Cardiac septum (tissue), 1 donor: ENCODE results near the gene MAML3. TPM values are rescaled to one million over a fixed set of nuclear protein-coding genes. Genes with fewer than 3 reads are reported as not detected.

ENCODE experiments used
- DNase-seq: peaks from one replicate; pipeline ENCODE4 v3.0.0-alpha.2; 2020; ENCODE audit warnings: low spot score
- intact Hi-C: fragments of 100-400 bp; cut with DNase I; formaldehyde crosslinking; loops from one replicate; pipeline ENCODE4 v1.14.0; 2022
- total RNA-seq: library from RNA; stranded (reverse); fragmentation: NEBNext Ultra II Directional; extraction: Animal tissue kit (Norgen Biotek cat#: 25700); gene quantifications from one replicate; pipeline ENCODE4 v1.2.1, GENCODE V29; 2021
- donor health status: DM: no; HTN: no; CAD: no.

MAML3 gene
- total RNA-seq, 1 donor from 2014 or later = 4.1 TPM

DNA sequence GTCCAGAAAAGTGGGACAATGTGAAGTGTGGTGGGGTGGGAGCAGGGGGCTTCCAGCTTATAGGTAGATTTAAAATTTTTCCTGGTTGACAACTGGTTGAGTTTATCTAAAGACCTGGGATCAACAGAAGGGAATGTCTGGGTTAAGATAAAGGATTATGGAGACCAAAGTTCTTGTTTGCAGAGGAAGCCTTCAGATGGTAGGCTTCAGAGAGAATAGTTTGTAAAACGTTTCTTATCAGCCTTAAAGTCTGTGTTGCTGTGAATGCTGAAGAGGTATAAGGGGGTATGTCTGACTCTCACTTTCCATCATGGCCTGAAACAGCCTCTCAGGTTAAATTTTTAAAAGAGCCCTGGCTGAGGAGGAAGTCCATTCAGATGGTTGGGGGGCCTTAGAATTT is 467.9 kb downstream of the MAML3 start:
- no peak for DNase-seq
- intact Hi-C loops = no loop called here

GRCh38 chr4:139685180-139685579 is 468.8 kb downstream of the MAML3 start:
- no peak for DNase-seq
- intact Hi-C loops = loop anchor here (2.0 kb wide), 1 partner anchor 16 kb away; no protein-coding TSS in a partner anchor

- DNase-seq = no peak
- intact Hi-C loops = loop anchor here (2.0 kb wide), 1 partner anchor 16 kb away; no protein-coding TSS in a partner anchor
Measured at GRCh38 chr4:139684351-139684750, 469.6 kb downstream of the MAML3 start.

DNA sequence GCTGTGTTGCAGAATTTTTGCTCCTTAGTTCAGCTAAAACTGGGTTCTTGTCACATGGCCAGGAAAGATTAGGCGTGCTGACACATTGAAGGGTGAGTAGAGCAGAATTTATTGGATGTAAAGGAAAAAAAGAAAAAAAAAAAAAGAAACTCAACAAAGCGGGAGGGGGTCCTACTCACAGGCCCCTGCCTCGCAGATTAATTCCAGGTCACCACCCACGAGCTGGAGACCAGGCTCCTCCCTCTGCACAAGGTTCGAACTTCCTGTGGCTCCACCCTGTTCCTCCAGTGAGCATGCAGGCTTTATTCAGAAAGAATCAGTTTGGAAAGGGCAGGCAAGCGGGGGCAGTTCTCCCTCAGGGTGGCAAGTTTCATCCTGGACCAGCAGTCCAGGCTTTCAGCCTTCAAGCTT is 471.2 kb downstream of the MAML3 start:
- no peak for DNase-seq
- intact Hi-C loops = no loop called here

GRCh38 chr4:139682309-139682708 is 471.7 kb downstream of the MAML3 start:
- intact Hi-C loops = no loop called here
- no peak for DNase-seq

- no peak for DNase-seq
- intact Hi-C loops = no loop called here
Measured at GRCh38 chr4:139676913-139677585, 476.9 kb downstream of the MAML3 start.

DNA sequence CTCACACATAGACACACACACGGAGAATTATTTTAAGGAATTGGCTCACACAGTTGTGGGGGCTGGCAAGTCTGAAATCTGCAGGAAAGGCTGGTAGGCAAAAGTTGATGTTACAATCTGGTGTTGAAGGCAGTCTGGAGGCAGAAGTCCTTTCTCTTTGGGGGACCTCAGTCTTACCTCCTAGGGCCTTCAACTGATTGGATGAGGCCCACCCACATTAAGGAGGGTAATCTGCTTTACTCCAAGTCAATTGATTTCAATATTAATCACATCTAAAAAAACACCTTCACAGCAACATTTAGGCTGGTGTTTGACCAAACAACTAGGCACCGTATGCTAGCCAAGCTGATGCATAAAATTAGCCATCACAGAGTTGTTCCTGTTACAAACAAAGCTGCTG is 477.6 kb downstream of the MAML3 start:
- intact Hi-C loops = no loop called here
- no peak for DNase-seq

DNA sequence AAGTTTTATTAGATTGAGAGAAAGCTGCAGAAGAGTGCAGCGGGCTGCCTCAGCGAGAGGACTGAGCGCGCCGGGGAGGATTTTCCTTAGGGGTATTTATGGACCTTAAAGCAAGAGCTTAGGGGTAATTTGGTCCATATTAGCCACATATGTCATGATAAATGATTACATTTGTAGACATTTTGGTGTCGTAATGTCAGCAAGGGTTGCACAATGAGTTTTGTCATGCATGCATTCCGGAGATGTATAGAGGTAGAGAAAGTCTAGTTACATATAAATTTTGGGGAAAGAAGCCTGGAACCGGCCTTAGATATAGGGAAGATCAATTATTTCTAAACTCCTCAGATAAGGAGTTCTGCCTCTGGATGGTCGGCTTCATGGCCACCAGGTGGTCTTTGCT is 478.3 kb downstream of the MAML3 start:
- DNase-seq = no peak
- intact Hi-C loops = no loop called here

DNA sequence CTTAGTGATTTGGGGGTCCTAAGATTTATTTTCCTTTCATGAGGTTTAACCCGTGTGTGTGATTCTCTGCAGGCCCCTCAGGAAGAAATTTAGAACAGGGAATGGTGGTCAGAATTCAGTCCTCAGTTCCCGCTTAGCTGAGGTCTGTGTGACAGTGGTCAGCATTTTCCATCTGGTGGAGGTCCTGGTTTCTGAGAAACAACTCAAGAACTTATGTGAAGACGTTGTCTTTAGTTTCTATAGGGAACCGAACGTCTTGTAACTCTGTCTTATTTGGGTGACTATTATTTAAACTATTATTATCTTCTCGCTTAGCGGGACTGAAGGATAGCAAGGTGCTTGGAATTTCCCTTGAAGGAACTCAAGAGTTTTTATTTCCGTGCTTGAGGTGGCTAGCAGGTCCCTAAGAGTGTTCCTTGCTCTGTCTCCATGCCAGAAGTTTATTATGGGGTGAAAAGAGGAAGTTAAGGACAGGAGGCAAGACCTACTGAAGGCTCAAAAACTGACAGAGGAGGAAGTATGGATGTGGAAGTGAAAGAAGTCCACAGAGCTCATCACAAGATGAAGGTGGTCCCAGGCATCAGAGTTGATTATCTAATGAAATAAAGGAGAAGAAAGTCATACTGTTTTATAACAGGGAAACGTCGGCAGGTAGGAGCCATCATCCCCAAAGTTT is 479.0 kb downstream of the MAML3 start:
- intact Hi-C loops = no loop called here

DNA sequence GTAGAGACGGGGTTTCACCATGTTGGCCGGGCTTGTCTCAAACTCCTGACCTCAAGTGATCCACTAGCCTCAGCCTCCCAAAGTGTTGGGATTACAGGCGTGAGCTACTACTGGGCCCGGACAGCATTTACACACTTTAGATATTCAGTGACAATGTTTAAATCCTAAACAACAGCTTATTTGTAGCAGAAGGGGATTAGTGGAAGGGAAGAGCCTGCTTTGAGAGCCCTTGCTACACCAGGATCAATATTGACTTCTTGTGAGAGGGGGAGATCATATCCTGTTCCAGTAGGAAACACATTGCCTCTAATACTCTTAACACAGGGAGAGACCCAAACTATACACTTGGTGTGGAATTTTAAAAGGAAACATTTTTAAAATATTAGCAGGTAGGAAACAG is 481.3 kb downstream of the MAML3 start:
- intact Hi-C loops = no loop called here
- DNase-seq = no peak

More for the DNA sequence above, 479.0 kb downstream of the MAML3 start:
- DNase-seq = no peak

DNA sequence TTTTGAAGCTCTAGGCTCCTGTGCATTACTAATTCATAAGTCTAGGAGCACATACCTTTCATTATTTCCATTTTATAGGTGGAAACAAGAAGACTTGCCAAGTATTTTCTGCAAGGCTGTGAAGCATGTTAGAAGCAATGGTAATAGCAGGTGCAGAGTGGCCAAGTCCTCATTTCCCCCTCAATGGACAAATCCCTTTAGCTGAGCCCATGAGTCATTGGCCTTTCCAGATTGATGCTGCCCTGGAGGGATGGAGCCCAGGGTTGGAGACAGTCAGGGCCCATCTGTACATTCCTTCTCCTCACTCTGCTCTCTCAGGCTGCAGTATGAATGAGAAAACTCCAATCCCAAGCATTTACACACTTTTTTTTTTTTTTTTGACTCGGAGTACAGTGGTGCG is 481.8 kb downstream of the MAML3 start:
- intact Hi-C loops = no loop called here

GRCh38 chr4:139670775-139671174 is 483.2 kb downstream of the MAML3 start:
- DNase-seq = no peak
- intact Hi-C loops = no loop called here

More for the DNA sequence above, 481.8 kb downstream of the MAML3 start:
- no peak for DNase-seq

- DNase-seq = no peak
- intact Hi-C loops = loop anchor here (2.0 kb wide), 1 partner anchor 15 kb away; no protein-coding TSS in a partner anchor
Measured at GRCh38 chr4:139669890-139670289, 484.1 kb downstream of the MAML3 start.

GRCh38 chr4:139669335-139669734 is 484.6 kb downstream of the MAML3 start:
- intact Hi-C loops = loop anchor here (2.0 kb wide), 1 partner anchor 15 kb away; no protein-coding TSS in a partner anchor
- no peak for DNase-seq

DNA sequence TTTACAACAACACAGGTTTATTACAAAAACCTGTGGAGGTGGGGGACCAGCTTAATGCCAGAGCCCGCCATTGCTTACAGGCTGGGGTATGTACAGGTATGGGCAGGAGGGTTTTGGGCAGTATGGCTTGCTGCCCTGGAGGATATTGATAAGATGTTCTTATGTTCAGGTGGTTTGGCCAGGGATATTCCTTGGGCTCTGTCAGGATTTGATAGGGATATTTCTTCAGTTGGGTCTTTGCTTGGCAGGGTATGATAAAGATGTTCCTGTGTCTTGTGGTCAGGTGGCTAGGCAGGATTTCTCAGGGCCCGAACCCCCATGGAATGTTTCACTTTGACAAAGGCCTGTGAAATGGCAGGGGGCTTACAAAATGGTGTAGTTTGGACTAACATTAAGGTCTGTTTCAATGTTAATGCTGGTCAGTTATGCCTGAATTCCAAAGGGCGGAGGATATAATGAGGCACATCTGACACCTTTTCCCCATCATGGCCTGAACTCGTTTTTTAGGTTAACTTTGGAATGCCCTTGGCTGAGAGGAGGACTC is 485.3 kb downstream of the MAML3 start:
- no peak for DNase-seq
- intact Hi-C loops = loop anchor here (2.0 kb wide), 1 partner anchor 16 kb away; no protein-coding TSS in a partner anchor

DNA sequence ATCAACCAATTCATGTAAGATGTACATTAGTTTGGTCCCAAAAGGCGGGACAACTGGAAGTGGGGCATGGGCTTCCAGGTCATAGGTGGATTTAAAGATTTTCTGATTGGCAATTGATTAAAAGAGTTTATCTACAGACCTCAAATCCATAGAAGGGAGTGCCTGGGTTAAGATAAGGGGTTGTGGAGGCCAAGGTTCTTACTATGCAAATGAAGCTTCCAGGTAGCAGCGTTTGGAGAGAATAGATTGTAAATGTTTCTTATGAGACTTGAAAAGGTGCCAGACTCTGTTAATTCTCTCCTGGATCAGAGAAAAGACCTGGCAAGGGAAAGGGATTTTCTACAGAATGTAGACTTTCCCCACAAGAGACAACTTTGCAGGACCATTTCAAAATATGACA is 485.9 kb downstream of the MAML3 start:
- no peak for DNase-seq
- intact Hi-C loops = loop anchor here (2.0 kb wide), 1 partner anchor 17 kb away; no protein-coding TSS in a partner anchor

Other genes starting within 250 kb of the MAML3 start
- gene SCOC, start 219.5 kb upstream of the MAML3 start, total RNA-seq = 73.0 TPM